HG02678 (cell line): ENCODE data around the gene CLDN22.

Experiments used
- ATAC-seq: cut with Tn5 transposase; IDR thresholded peaks from one replicate; pipeline ENCODE4 v1.9.1; 2021; ENCODE audit warnings: mild to moderate bottlenecking, moderate library complexity; ENCODE audit not compliant: unreplicated experiment

The CLDN22 gene

GRCh38 chr4:183320211-183321059 lies at the start of gene CLDN22:
Gene CLDN22, minus strand, starts transcription at chr4:183320276. Its CDS starts 58 bp downstream, at chr4:183320218.
- no peak for ATAC-seq

- no peak for ATAC-seq
Measured at GRCh38 chr4:183369073-183369472, 49.0 kb upstream of the CLDN22 start.

GRCh38 chr4:183366206-183366835 lies 46.2 kb upstream of the CLDN22 start:
- ATAC-seq: no peak

GRCh38 chr4:183364025-183364424 lies 43.9 kb upstream of the CLDN22 start:
- ATAC-seq: no peak

- no peak for ATAC-seq
Measured at GRCh38 chr4:183362916-183363542, 43.0 kb upstream of the CLDN22 start.

GRCh38 chr4:183362036-183362435 lies 42.0 kb upstream of the CLDN22 start:
- no peak for ATAC-seq

- no peak for ATAC-seq
Measured at GRCh38 chr4:183360161-183360919, 40.3 kb upstream of the CLDN22 start.

GRCh38 chr4:183358215-183358755 lies 38.2 kb upstream of the CLDN22 start:
- no peak for ATAC-seq

- no peak for ATAC-seq
Measured at GRCh38 chr4:183356931-183357675, 37.0 kb upstream of the CLDN22 start.

GRCh38 chr4:183356173-183356830 lies 36.2 kb upstream of the CLDN22 start:
- no peak for ATAC-seq

GRCh38 chr4:183355405-183355804 lies 35.3 kb upstream of the CLDN22 start:
- no peak for ATAC-seq

- ATAC-seq: no peak
Measured at GRCh38 chr4:183354219-183354618, 34.1 kb upstream of the CLDN22 start.

- ATAC-seq: no peak
Measured at GRCh38 chr4:183353557-183353956, 33.5 kb upstream of the CLDN22 start.

GRCh38 chr4:183352546-183352945 lies 32.5 kb upstream of the CLDN22 start:
- ATAC-seq: no peak

GRCh38 chr4:183350317-183351071 lies 30.4 kb upstream of the CLDN22 start:
- no peak for ATAC-seq

- no peak for ATAC-seq
Measured at GRCh38 chr4:183349673-183350072, 29.6 kb upstream of the CLDN22 start.

- ATAC-seq: no peak
Measured at GRCh38 chr4:183348706-183349659, 28.9 kb upstream of the CLDN22 start.

- ATAC-seq: no peak
Measured at GRCh38 chr4:183348136-183348535, 28.1 kb upstream of the CLDN22 start.
